OCI-LY1 (cell line): Measurements from ENCODE around the gene MYCL.

Source experiments
- H2AFZ ChIP-seq: fragments of 200-600 bp; sonication (generic), shearing (Covaris generic); 2 replicates; pipeline ENCODE4 v1.6.0; 2014; ENCODE audit warnings: antibody characterized with exemption, mild to moderate bottlenecking, low read length
- H3F3A ChIP-seq: fragments of 200-600 bp; sonication (generic), shearing (Covaris generic); 2 replicates; pipeline ENCODE4 v1.6.0; 2014; ENCODE audit warnings: mild to moderate bottlenecking, antibody characterized with exemption, low read length, moderate library complexity; ENCODE audit not compliant: insufficient read depth
- H3K27ac ChIP-seq: fragments of 200-600 bp; sonication (generic); 2 replicates; pipeline ENCODE4 v1.5.1; 2014; ENCODE audit warnings: low read length, mixed run types, mild to moderate bottlenecking, low read depth; ENCODE audit not compliant: poor library complexity, severe bottlenecking
- H3K27me3 ChIP-seq: fragments of 200-600 bp; sonication (generic); 2 replicates; pipeline ENCODE4 v1.6.0; 2014; ENCODE audit warnings: antibody characterized with exemption, mild to moderate bottlenecking, low read length, moderate library complexity; ENCODE audit not compliant: insufficient read depth
- H3K36me3 ChIP-seq: fragments of 200-600 bp; sonication (generic); 2 replicates; pipeline ENCODE4 v1.6.1; 2014; ENCODE audit warnings: mild to moderate bottlenecking, antibody characterized with exemption, low read length, moderate library complexity, mixed read lengths; ENCODE audit not compliant: insufficient read depth
- H3K4me1 ChIP-seq: fragments of 200-600 bp; sonication (generic); 2 replicates; pipeline ENCODE4 v1.5.1; 2014; ENCODE audit warnings: mild to moderate bottlenecking, low read length, moderate library complexity; ENCODE audit not compliant: insufficient read depth, severe bottlenecking
- H3K4me2 ChIP-seq: fragments of 200-600 bp; sonication (generic), shearing (Covaris generic); 2 replicates; pipeline ENCODE4 v1.6.1; 2014; ENCODE audit warnings: low read length
- H3K4me3 ChIP-seq: fragments of 200-600 bp; sonication (generic); 2 replicates; pipeline ENCODE4 v1.5.1; 2014; ENCODE audit warnings: low read length, low read depth, mild to moderate bottlenecking, mixed read lengths; ENCODE audit not compliant: poor library complexity, severe bottlenecking
- H3K79me2 ChIP-seq: fragments of 200-600 bp; shearing (Covaris generic); 2 replicates; pipeline ENCODE4 v1.6.1; 2016; ENCODE audit warnings: mixed run types, low read length, mixed read lengths; ENCODE audit not compliant: insufficient read depth
- H3K9ac ChIP-seq: fragments of 200-600 bp; sonication (generic), shearing (Covaris generic); 2 replicates; pipeline ENCODE4 v1.6.1; 2014; ENCODE audit warnings: mild to moderate bottlenecking, low read length, mixed read lengths
- H3K9me2 ChIP-seq: fragments of 200-600 bp; sonication (generic), shearing (Covaris generic); 2 replicates; pipeline ENCODE4 v1.6.1; 2014; ENCODE audit warnings: low read depth, mild to moderate bottlenecking, low read length, mixed read lengths
- H3K9me3 ChIP-seq: fragments of 200-600 bp; shearing (Covaris generic); 2 replicates; pipeline ENCODE4 v1.6.1; 2014; ENCODE audit warnings: low read length, mixed read lengths
- H4K20me1 ChIP-seq: fragments of 200-600 bp; sonication (generic), shearing (Covaris generic); 2 replicates; pipeline ENCODE4 v1.6.0; 2016; ENCODE audit warnings: mild to moderate bottlenecking, low read length; ENCODE audit not compliant: insufficient read depth
- CTCF ChIP-seq: fragments of 200-600 bp; sonication (generic), shearing (Covaris generic); IDR thresholded peaks from 2 replicates; pipeline ENCODE4 v1.5.1; 2017; ENCODE audit warnings: mild to moderate bottlenecking, antibody characterized with exemption, low read length, moderate library complexity, mixed read lengths
- EZH2 ChIP-seq: fragments of 200-600 bp; sonication (generic), shearing (Covaris generic); IDR thresholded peaks from 2 replicates; pipeline ENCODE4 v1.8.0; 2017; ENCODE audit warnings: borderline replicate concordance, mixed run types, mild to moderate bottlenecking, antibody characterized with exemption, low read length, moderate library complexity, mixed read lengths

MYCL gene

GRCh38 chr1:39946216-39946615 is 44.5 kb upstream of the MYCL start:
- H3K79me2 ChIP-seq = no peaks in the 10 kb centered on the region
- no peak overlapping the region for H3K4me3 ChIP-seq
- H4K20me1 ChIP-seq = no peaks in the 10 kb centered on the region
- H3K9ac ChIP-seq = no peak overlapping the region
- no peak overlapping the region for H3K27ac ChIP-seq
- no peaks in the 10 kb centered on the region for H3K9me2 ChIP-seq
- H3K4me2 ChIP-seq = no peak overlapping the region
- no peaks in the 10 kb centered on the region for H3F3A ChIP-seq
- no peaks in the 10 kb centered on the region for H3K9me3 ChIP-seq
- peaks cover 8% of the 10 kb centered on the region for H3K4me1 ChIP-seq
- no peak overlapping the region for H2AFZ ChIP-seq
- TF ChIP-seq EZH2 (no peak), CTCF (no peak)
- H3K27me3 ChIP-seq = no peaks in the 10 kb centered on the region; the same call in 1 of the 2 replicates
- H3K36me3 ChIP-seq = no peaks in the 10 kb centered on the region; the same call in 1 of the 2 replicates

GRCh38 chr1:39944410-39945112 is 42.8 kb upstream of the MYCL start:
- TF ChIP-seq CTCF = no peak
- TF ChIP-seq EZH2 = no peak
- H3K79me2 ChIP-seq = no peaks in the 10 kb centered on the region
- H3K27ac ChIP-seq = no peak overlapping the region
- peaks cover 8% of the 10 kb centered on the region for H3K4me1 ChIP-seq
- no peak overlapping the region for H3K4me2 ChIP-seq
- H3K9me2 ChIP-seq = no peaks in the 10 kb centered on the region
- no peak overlapping the region for H3K4me3 ChIP-seq
- H3K36me3 ChIP-seq = no peaks in the 10 kb centered on the region
- H3F3A ChIP-seq = no peaks in the 10 kb centered on the region
- no peaks in the 10 kb centered on the region for H3K27me3 ChIP-seq
- no peak overlapping the region for H2AFZ ChIP-seq
- H4K20me1 ChIP-seq = no peaks in the 10 kb centered on the region
- H3K9me3 ChIP-seq = no peaks in the 10 kb centered on the region
- no peak overlapping the region for H3K9ac ChIP-seq

- H3K27ac ChIP-seq = no peak overlapping the region
- H2AFZ ChIP-seq = no peak overlapping the region
- no peaks in the 10 kb centered on the region for H3K9me2 ChIP-seq
- no peak overlapping the region for H3K4me2 ChIP-seq
- H4K20me1 ChIP-seq = no peaks in the 10 kb centered on the region
- no peaks in the 10 kb centered on the region for H3K36me3 ChIP-seq
- H3K4me3 ChIP-seq = no peak overlapping the region
- H3K9me3 ChIP-seq = no peaks in the 10 kb centered on the region
- H3F3A ChIP-seq = no peaks in the 10 kb centered on the region
- no peaks in the 10 kb centered on the region for H3K79me2 ChIP-seq
- H3K4me1 ChIP-seq = peaks cover 8% of the 10 kb centered on the region
- TF ChIP-seq EZH2 = no peak
- no peak for TF ChIP-seq CTCF
- H3K9ac ChIP-seq = no peak overlapping the region
- H3K27me3 ChIP-seq = no peaks in the 10 kb centered on the region
These were observed 42.0 kb upstream of the MYCL start for GRCh38 chr1:39943471-39944290.
